Kidney capillary endothelial cell (primary cell): Measurements from ENCODE around the gene FGF6.
"Not testable (repeated sequence)": the region's sequence is repeated elsewhere in the genome, so short reads cannot be mapped to it uniquely, and the experiment has no call there.

Source experiments
- DNase-seq: peaks from one replicate; pipeline ENCODE4 v3.0.0-alpha.2; 2018; ENCODE audit warnings: low spot score

The FGF6 gene

GRCh38 chr12:4445156-4446101 lies at the start of gene FGF6:
Gene FGF6 (minus strand): TSS chr12:4445815. CDS start chr12:4445570, 245 bp downstream.
- DNase-seq = no peak

GRCh38 chr12:4490973-4491372 lies 45.4 kb upstream of the FGF6 start:
- no peak for DNase-seq

GRCh38 chr12:4489556-4489955 lies 43.9 kb upstream of the FGF6 start:
- DNase-seq = no peak

- no peak for DNase-seq
Observed at GRCh38 chr12:4486980-4487379, 41.4 kb upstream of the FGF6 start.

- no peak for DNase-seq
Observed at GRCh38 chr12:4486049-4486699, 40.6 kb upstream of the FGF6 start.

- DNase-seq = peak; percentile 19
Observed at GRCh38 chr12:4483885-4484823, 38.5 kb upstream of the FGF6 start.

GRCh38 chr12:4482936-4483335 lies 37.3 kb upstream of the FGF6 start:
- no peak for DNase-seq

GRCh38 chr12:4478933-4479332 lies 33.3 kb upstream of the FGF6 start:
- no peak for DNase-seq

GRCh38 chr12:4477129-4477528 lies 31.5 kb upstream of the FGF6 start:
- no peak for DNase-seq

- DNase-seq = no peak
Observed at GRCh38 chr12:4472046-4472445, 26.4 kb upstream of the FGF6 start.

GRCh38 chr12:4471256-4471655 lies 25.6 kb upstream of the FGF6 start:
- no peak for DNase-seq

GRCh38 chr12:4468994-4469393 lies 23.4 kb upstream of the FGF6 start:
- DNase-seq = no peak

GRCh38 chr12:4460761-4461160 lies 15.1 kb upstream of the FGF6 start:
- no peak for DNase-seq

- not testable (repeated sequence) for DNase-seq
Observed at GRCh38 chr12:4455849-4456248, 10.2 kb upstream of the FGF6 start.

- DNase-seq = no peak
Observed at GRCh38 chr12:4454315-4454860, 8.8 kb upstream of the FGF6 start.

- no peak for DNase-seq
Observed at GRCh38 chr12:4451694-4452093, 6.1 kb upstream of the FGF6 start.

- DNase-seq = no peak
Observed at GRCh38 chr12:4450551-4451112, 5.0 kb upstream of the FGF6 start.

GRCh38 chr12:4449851-4450221 lies 4.2 kb upstream of the FGF6 start:
- DNase-seq = no peak

- no peak for DNase-seq
Observed at GRCh38 chr12:4448943-4449850, 3.6 kb upstream of the FGF6 start.

- no peak for DNase-seq
Observed at GRCh38 chr12:4448371-4448940, 2.8 kb upstream of the FGF6 start.
